AG04450 (cell line): ENCODE data around the gene LAMA2. TPM values are rescaled to one million over a fixed set of nuclear protein-coding genes. Genes with fewer than 3 reads are reported as not detected.
"Not testable (repeated sequence)": the region's sequence is repeated elsewhere in the genome, so short reads cannot be mapped to it uniquely, and the experiment has no call there.

Source experiments
- CTCF ChIA-PET: fragments of 300-600, 350-600 bp; formaldehyde crosslinking; extraction: SDS; loops from one replicate; lab custom pipeline; 2022; ENCODE audit warnings: antibody characterized with exemption, inconsistent platforms; lab: Charles Lee
- POLR2A ChIA-PET: fragments of 350-600 bp; formaldehyde crosslinking; extraction: SDS; loops from one replicate; lab custom pipeline; 2021; ENCODE audit warnings: antibody characterized with exemption, inconsistent platforms; lab: Yijun Ruan, JAX
- DNase-seq: peaks from one replicate; pipeline ENCODE4 v3.0.0-alpha.2; 2011; ENCODE audit warnings: low read depth, low spot score
- H3K27ac ChIP-seq: one replicate; pipeline ENCODE4 v1.5.1; 2012; ENCODE audit warnings: low read depth, low read length, control low read depth
- H3K27me3 ChIP-seq: one replicate; pipeline ENCODE4 v1.6.0; 2012; ENCODE audit warnings: low read length; ENCODE audit not compliant: control insufficient read depth, insufficient read depth
- H3K4me3 ChIP-seq: 2 replicates; pipeline ENCODE4 v1.5.1; 2011; ENCODE audit warnings: mild to moderate bottlenecking, low read depth, low read length, control low read depth
- H3K9me3 ChIP-seq: 2 replicates; pipeline ENCODE4 v1.5.1; 2012; ENCODE audit warnings: low read length; ENCODE audit not compliant: control insufficient read depth, insufficient read depth
- polyA plus RNA-seq: library from polyadenylated mRNA; depleted of rRNA; stranded (reverse); fragments of >200 nt; gene quantifications from 2 replicates; pipeline ENCODE4 v1.2.3, GENCODE V29; 2011
- TF ChIP-seq, protein P1 (sequence below): IDR thresholded peaks from 2 replicates; pipeline ENCODE4 v1.5.1; 2011; ENCODE audit warnings: low read depth, low read length, control low read depth, inconsistent platforms

The LAMA2 gene
- polyA plus RNA-seq, 1 experiment, result 33.0 TPM

GRCh38 chr6:129150507-129150906 lies 267.6 kb downstream of the LAMA2 start:
- ChIA-PET CTCF (no interaction called here), POLR2A (no interaction called here)

DNA sequence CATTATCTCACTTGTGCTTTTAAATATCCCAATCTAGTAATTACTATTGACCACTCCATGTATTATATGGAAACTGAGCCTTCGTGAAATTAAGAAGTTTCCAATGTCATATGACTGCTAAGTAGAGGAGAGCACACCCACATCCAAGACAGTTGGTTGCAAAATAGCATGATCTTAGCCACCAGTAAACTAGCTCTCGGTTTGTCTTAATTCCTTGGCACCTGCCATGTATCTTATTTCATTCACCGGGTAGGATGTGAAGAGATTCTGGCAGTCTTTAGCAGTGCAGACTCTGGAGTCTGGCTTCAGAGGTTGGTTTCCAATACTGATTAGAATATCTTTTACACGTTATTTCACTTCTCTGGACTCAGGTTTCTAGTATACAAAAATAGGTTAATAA lies 270.3 kb downstream of the LAMA2 start:
- TF ChIP-seq, protein P1, sequence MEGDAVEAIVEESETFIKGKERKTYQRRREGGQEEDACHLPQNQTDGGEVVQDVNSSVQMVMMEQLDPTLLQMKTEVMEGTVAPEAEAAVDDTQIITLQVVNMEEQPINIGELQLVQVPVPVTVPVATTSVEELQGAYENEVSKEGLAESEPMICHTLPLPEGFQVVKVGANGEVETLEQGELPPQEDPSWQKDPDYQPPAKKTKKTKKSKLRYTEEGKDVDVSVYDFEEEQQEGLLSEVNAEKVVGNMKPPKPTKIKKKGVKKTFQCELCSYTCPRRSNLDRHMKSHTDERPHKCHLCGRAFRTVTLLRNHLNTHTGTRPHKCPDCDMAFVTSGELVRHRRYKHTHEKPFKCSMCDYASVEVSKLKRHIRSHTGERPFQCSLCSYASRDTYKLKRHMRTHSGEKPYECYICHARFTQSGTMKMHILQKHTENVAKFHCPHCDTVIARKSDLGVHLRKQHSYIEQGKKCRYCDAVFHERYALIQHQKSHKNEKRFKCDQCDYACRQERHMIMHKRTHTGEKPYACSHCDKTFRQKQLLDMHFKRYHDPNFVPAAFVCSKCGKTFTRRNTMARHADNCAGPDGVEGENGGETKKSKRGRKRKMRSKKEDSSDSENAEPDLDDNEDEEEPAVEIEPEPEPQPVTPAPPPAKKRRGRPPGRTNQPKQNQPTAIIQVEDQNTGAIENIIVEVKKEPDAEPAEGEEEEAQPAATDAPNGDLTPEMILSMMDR, result no peak
- DNase-seq, result no peak
- CTCF ChIA-PET, result no interaction called here

More at GRCh38 chr6:129150507-129150906, 267.6 kb downstream of the LAMA2 start:
- no peak for DNase-seq
- Histone ChIP-seq H3K27ac (no peak overlapping the region), H3K9me3 (no peaks in the 10 kb centered on the region), H3K27me3 (no peaks in the 10 kb centered on the region), H3K4me3 (no peak overlapping the region)
- TF ChIP-seq, protein P1, result no peak

GRCh38 chr6:129159242-129159641 lies 276.3 kb downstream of the LAMA2 start:
- POLR2A ChIA-PET, CTCF ChIA-PET, H3K27me3 ChIP-seq: not testable (repeated sequence)

More for the DNA sequence above, 270.3 kb downstream of the LAMA2 start:
- H3K4me3 ChIP-seq, result no peak overlapping the region
- POLR2A ChIA-PET, result no interaction called here
- H3K9me3 ChIP-seq, result no peaks in the 10 kb centered on the region
- no peak overlapping the region for H3K27ac ChIP-seq
- H3K27me3 ChIP-seq, result no peaks in the 10 kb centered on the region

DNA sequence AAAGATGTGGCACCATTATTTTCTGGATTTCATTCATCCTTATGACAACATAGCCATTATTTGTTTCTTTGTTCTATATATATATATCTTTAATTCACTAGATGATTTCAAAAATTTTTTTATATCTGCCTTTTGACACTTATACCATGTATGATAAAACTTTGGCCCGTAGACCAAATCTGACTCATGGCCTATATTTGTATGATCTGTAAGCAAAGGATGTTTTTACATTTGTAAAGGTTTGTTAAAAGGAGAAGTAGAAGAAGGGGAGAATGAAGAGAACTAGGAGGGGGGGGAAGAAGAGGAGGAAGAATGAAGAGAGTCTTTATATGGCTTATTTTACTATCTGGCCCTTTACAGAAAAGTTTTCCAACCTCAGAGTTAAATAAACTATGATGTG lies 279.7 kb downstream of the LAMA2 start:
- no peak overlapping the region for H3K4me3 ChIP-seq
- H3K27ac ChIP-seq, result no peak overlapping the region
- ChIA-PET CTCF (no interaction called here), POLR2A (no interaction called here)
- DNase-seq, result no peak
- TF ChIP-seq, protein P1, result no peak
- no peaks in the 10 kb centered on the region for H3K27me3 ChIP-seq
- no peaks in the 10 kb centered on the region; the same call in 1 of the 2 replicates for H3K9me3 ChIP-seq

More at GRCh38 chr6:129159242-129159641, 276.3 kb downstream of the LAMA2 start:
- not testable (repeated sequence) for H3K27ac ChIP-seq, H3K4me3 ChIP-seq, DNase-seq, H3K9me3 ChIP-seq

DNA sequence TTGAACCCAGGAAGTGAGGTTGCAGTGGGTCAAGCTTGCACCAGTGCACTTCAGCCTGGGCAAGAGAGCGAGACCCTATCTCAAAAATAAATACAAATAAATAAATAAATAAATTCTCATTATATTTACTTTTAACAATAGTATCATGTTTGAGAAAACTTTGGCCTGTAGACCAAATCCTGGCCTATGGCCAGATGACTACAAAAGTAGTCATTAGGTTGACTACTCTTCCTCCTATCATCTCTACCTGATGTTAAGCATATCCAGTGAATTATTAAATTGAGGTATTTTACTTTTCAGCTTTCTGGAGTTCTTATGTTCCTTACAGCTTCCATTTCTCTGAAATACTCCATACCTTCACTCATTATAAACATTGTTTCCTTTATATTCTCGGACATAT lies 280.6 kb downstream of the LAMA2 start:
- H3K27ac ChIP-seq, result no peak overlapping the region
- DNase-seq, result no peak
- H3K27me3 ChIP-seq, result no peaks in the 10 kb centered on the region
- TF ChIP-seq, protein P1, result no peak
- H3K9me3 ChIP-seq, result no peaks in the 10 kb centered on the region; the same call in 1 of the 2 replicates
- POLR2A ChIA-PET, result no interaction called here
- CTCF ChIA-PET, result interaction anchor here (0.7 kb wide), 1 partner anchor 208 kb away, joined by 3 read pairs; no protein-coding TSS in a partner anchor
- H3K4me3 ChIP-seq, result no peak overlapping the region
